Neural progenitor cell (in vitro differentiated cells): Measurements from ENCODE around the gene ATOH8.

Experiments
- CTCF ChIP-seq: fragments of 200-600 bp; sonication (generic); IDR thresholded peaks from 2 replicates; pipeline ENCODE4 v1.5.1; 2017; ENCODE audit warnings: antibody characterized with exemption, mild to moderate bottlenecking
- EZH2phosphoT487 ChIP-seq: fragments of 200-600 bp; sonication (generic); IDR thresholded peaks from 2 replicates; pipeline ENCODE4 v1.6.1; 2017; ENCODE audit warnings: antibody characterized with exemption

- no peak for TF ChIP-seq CTCF
- TF ChIP-seq EZH2phosphoT487, result no peak
Measured at GRCh38 chr2:85823951-85824350, 70.2 kb downstream of the ATOH8 start.
